Astrocyte (in vitro differentiated cells and primary cell): ENCODE measurements around the gene CD207. TPM values are rescaled to one million over a fixed set of nuclear protein-coding genes. Genes with fewer than 3 reads are reported as not detected.

ENCODE experiments used
- DNase-seq: peaks from one replicate; pipeline ENCODE4 v3.0.0-alpha.2; 2010; ENCODE audit warnings: low read depth
- FAIRE-seq: peaks from 2 replicates; lab custom pipeline; 2011; peaks lifted over from hg19 to GRCh38; lab: Jason Lieb, UNC
- H2AFZ ChIP-seq: 2 replicates; pipeline ENCODE4 v1.6.0; 2012; ENCODE audit warnings: low read depth, low read length, inconsistent platforms
- H3K27ac ChIP-seq: 2 replicates; pipeline ENCODE4 v1.5.1; 2011; ENCODE audit warnings: low read depth, low read length, inconsistent platforms
- H3K27me3 ChIP-seq: 2 replicates; pipeline ENCODE4 v1.6.0; 2011; ENCODE audit warnings: low read length, inconsistent platforms; ENCODE audit not compliant: insufficient read depth
- H3K36me3 ChIP-seq: 2 replicates; pipeline ENCODE4 v1.5.1; 2011; ENCODE audit warnings: low read length, inconsistent platforms; ENCODE audit not compliant: insufficient read depth
- H3K4me1 ChIP-seq: 2 replicates; pipeline ENCODE4 v1.5.1; 2011; ENCODE audit warnings: low read length, inconsistent platforms; ENCODE audit not compliant: insufficient read depth
- H3K4me2 ChIP-seq: 2 replicates; pipeline ENCODE4 v1.6.0; 2012; ENCODE audit warnings: low read length, inconsistent platforms
- H3K4me3 ChIP-seq: 2 replicates; pipeline ENCODE4 v1.5.1; 2011; ENCODE audit warnings: low read depth, mild to moderate bottlenecking, low read length, inconsistent platforms; ENCODE audit not compliant: insufficient read depth
- H3K79me2 ChIP-seq: 2 replicates; pipeline ENCODE4 v1.6.0; 2012; ENCODE audit warnings: mild to moderate bottlenecking, low read length, inconsistent platforms; ENCODE audit not compliant: insufficient read depth
- H3K9ac ChIP-seq: 2 replicates; pipeline ENCODE4 v1.6.0; 2012; ENCODE audit warnings: mild to moderate bottlenecking, low read length, inconsistent platforms
- H3K9me3 ChIP-seq: 2 replicates; pipeline ENCODE4 v1.5.1; 2012; ENCODE audit warnings: low read depth, mild to moderate bottlenecking, low read length, inconsistent platforms; ENCODE audit not compliant: insufficient read depth
- H4K20me1 ChIP-seq: 2 replicates; pipeline ENCODE4 v1.6.0; 2012; ENCODE audit warnings: low read length, inconsistent platforms; ENCODE audit not compliant: insufficient read depth
- H3K27ac Mint-ChIP-seq: one replicate; pipeline ENCODE4 v1.8.0; 2021; ENCODE audit warnings: mild to moderate bottlenecking, mixed read lengths; ENCODE audit not compliant: unreplicated experiment
- H3K27me3 Mint-ChIP-seq: one replicate; pipeline ENCODE4 v1.8.0; 2021; ENCODE audit warnings: low read depth, mixed read lengths; ENCODE audit not compliant: unreplicated experiment
- H3K36me3 Mint-ChIP-seq: one replicate; pipeline ENCODE4 v1.8.0; 2021; ENCODE audit warnings: low read depth, mixed read lengths; ENCODE audit not compliant: unreplicated experiment
- H3K4me1 Mint-ChIP-seq: one replicate; pipeline ENCODE4 v1.8.0; 2021; ENCODE audit warnings: low read depth, mixed read lengths; ENCODE audit not compliant: unreplicated experiment
- H3K4me3 Mint-ChIP-seq: one replicate; pipeline ENCODE4 v1.8.0; 2021; ENCODE audit warnings: mild to moderate bottlenecking, moderate library complexity, mixed read lengths; ENCODE audit not compliant: unreplicated experiment
- H3K9me3 Mint-ChIP-seq: one replicate; pipeline ENCODE4 v1.8.0; 2021; ENCODE audit warnings: mild to moderate bottlenecking, mixed read lengths; ENCODE audit not compliant: unreplicated experiment
- CTCF ChIP-seq: IDR thresholded peaks from 2 replicates; pipeline ENCODE4 v1.5.1; 2011; ENCODE audit warnings: low read depth, mild to moderate bottlenecking, inconsistent platforms, low read length, moderate library complexity; ENCODE audit not compliant: insufficient read depth
- EZH2 ChIP-seq: IDR thresholded peaks from 2 replicates; pipeline ENCODE4 v1.6.1; 2012; ENCODE audit warnings: mild to moderate bottlenecking, low read length, inconsistent platforms; ENCODE audit not compliant: insufficient read depth
- total RNA-seq: library from RNA; stranded (reverse); gene quantifications from 2 replicates; pipeline ENCODE4 v1.2.1, GENCODE V29; 2021

Gene CD207
- total RNA-seq, 1 donor from 2014 or later, result not detected

- H2AFZ ChIP-seq, result no peak overlapping the region
- no peak overlapping the region for H3K27ac Mint-ChIP-seq
- no peaks in the 10 kb centered on the region for H3K36me3 ChIP-seq
- H3K4me3 Mint-ChIP-seq, result no peak overlapping the region
- no peaks in the 10 kb centered on the region for H3K9me3 ChIP-seq
- H3K36me3 Mint-ChIP-seq, result no peaks in the 10 kb centered on the region
- no peak overlapping the region for H3K27ac ChIP-seq
- peaks cover 2% of the 10 kb centered on the region for H3K4me1 Mint-ChIP-seq
- H4K20me1 ChIP-seq, result no peaks in the 10 kb centered on the region
- peaks cover 9% of the 10 kb centered on the region for H3K9me3 Mint-ChIP-seq
- peaks cover 24% of the 10 kb centered on the region for H3K27me3 Mint-ChIP-seq
- no peaks in the 10 kb centered on the region for H3K4me1 ChIP-seq
- no peak overlapping the region for H3K9ac ChIP-seq
- no peak for TF ChIP-seq EZH2
- no peak for TF ChIP-seq CTCF
- peaks cover 3% of the 10 kb centered on the region for H3K27me3 ChIP-seq
- no peak for DNase-seq
- no peaks in the 10 kb centered on the region for H3K79me2 ChIP-seq
- H3K4me2 ChIP-seq, result no peak overlapping the region
- H3K4me3 ChIP-seq, result no peak overlapping the region
- no peak for FAIRE-seq
These were observed 7.5 kb downstream of the CD207 start for GRCh38 chr2:70828115-70828514.

DNA sequence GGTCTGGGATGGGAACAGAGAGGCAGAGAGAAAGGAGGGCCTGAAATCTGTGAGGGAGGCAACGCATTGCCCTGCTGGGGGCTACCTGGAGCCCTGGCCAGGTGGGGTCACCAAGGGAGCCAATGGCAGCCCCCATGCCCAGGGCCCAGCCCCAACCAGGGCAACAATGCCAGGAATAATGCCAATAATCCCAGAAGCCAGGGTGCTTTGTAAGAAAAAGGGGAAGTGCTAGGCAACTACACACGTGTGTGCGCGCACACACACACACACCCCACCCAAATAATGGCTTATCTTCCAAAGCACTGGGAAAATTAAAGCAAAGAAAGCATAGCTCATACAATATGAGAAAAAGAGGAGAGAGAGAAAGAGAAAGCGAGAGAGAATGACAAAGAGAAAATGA, 8.2 kb downstream of the CD207 start:
- Histone ChIP-seq H3K9me3 (no peaks in the 10 kb centered on the region), H3K4me3 (no peak overlapping the region), H3K36me3 (no peaks in the 10 kb centered on the region), H4K20me1 (no peaks in the 10 kb centered on the region), H2AFZ (no peak overlapping the region), H3K4me2 (no peak overlapping the region), H3K9ac (no peak overlapping the region), H3K4me1 (no peaks in the 10 kb centered on the region), H3K27me3 (peaks cover 3% of the 10 kb centered on the region), H3K79me2 (no peaks in the 10 kb centered on the region), H3K27ac (no peak overlapping the region)
- Mint-ChIP-seq H3K27me3 (peaks cover 23% of the 10 kb centered on the region), H3K27ac (no peak overlapping the region), H3K4me3 (no peak overlapping the region), H3K4me1 (peaks cover 2% of the 10 kb centered on the region), H3K9me3 (peaks cover 7% of the 10 kb centered on the region), H3K36me3 (no peaks in the 10 kb centered on the region)
- no peak for DNase-seq
- no peak for TF ChIP-seq EZH2
- no peak for TF ChIP-seq CTCF
- FAIRE-seq, result no peak

GRCh38 chr2:70826696-70827350, 8.8 kb downstream of the CD207 start:
- no peak overlapping the region for H3K4me2 ChIP-seq
- Mint-ChIP-seq H3K27me3 (peaks cover 20% of the 10 kb centered on the region), H3K9me3 (peaks cover 6% of the 10 kb centered on the region), H3K4me3 (no peak overlapping the region), H3K4me1 (peaks cover 2% of the 10 kb centered on the region), H3K36me3 (no peaks in the 10 kb centered on the region), H3K27ac (no peak overlapping the region)
- H2AFZ ChIP-seq, result no peak overlapping the region
- TF ChIP-seq CTCF (no peak), EZH2 (no peak)
- H3K9me3 ChIP-seq, result no peaks in the 10 kb centered on the region
- H3K27me3 ChIP-seq, result peaks cover 3% of the 10 kb centered on the region
- no peaks in the 10 kb centered on the region for H4K20me1 ChIP-seq
- FAIRE-seq (no peak), DNase-seq (no peak)
- H3K4me1 ChIP-seq, result no peaks in the 10 kb centered on the region
- no peak overlapping the region for H3K9ac ChIP-seq
- no peak overlapping the region for H3K27ac ChIP-seq
- no peak overlapping the region for H3K4me3 ChIP-seq
- H3K36me3 ChIP-seq, result no peaks in the 10 kb centered on the region
- no peaks in the 10 kb centered on the region for H3K79me2 ChIP-seq
